HCT116 (cell line): ENCODE measurements around the gene EPHB4.

Experiments used
- EZH2phosphoT487 ChIP-seq: fragments of 200-600 bp; IDR thresholded peaks from 2 replicates; pipeline ENCODE4 v1.6.1; 2018; ENCODE audit warnings: antibody characterized with exemption, borderline replicate concordance
- FOSL1 ChIP-seq: IDR thresholded peaks from 2 replicates; pipeline ENCODE4 v1.6.1; 2012; ENCODE audit warnings: low read depth
- JUND ChIP-seq: IDR thresholded peaks from 2 replicates; pipeline ENCODE4 v1.6.1; 2012
- POLR2A ChIP-seq: IDR thresholded peaks from 2 replicates; pipeline ENCODE4 v1.7.0; 2011; ENCODE audit warnings: borderline replicate concordance; ENCODE audit not compliant: insufficient read depth, insufficient read length; ENCODE audit errors: extremely low read depth
- POLR2AphosphoS5 ChIP-seq: IDR thresholded peaks from 2 replicates; pipeline ENCODE4 v1.6.1; 2011; ENCODE audit warnings: mild to moderate bottlenecking, low read depth, low read length, moderate library complexity
- RAD21 ChIP-seq: IDR thresholded peaks from 2 replicates; pipeline ENCODE4 v1.6.1; 2012; ENCODE audit warnings: low read depth, mild to moderate bottlenecking
- SIN3A ChIP-seq: IDR thresholded peaks from 2 replicates; pipeline ENCODE4 v1.6.1; 2012; ENCODE audit warnings: low read depth
- SP1 ChIP-seq: IDR thresholded peaks from 2 replicates; pipeline ENCODE4 v1.6.1; 2012; ENCODE audit warnings: low read depth
- TCF7L2 ChIP-seq: IDR thresholded peaks from 2 replicates; pipeline ENCODE4 v1.7.0; 2011; ENCODE audit warnings: borderline replicate concordance, inconsistent platforms; ENCODE audit not compliant: insufficient read depth, insufficient read length; ENCODE audit errors: extremely low read depth
- YY1 ChIP-seq: IDR thresholded peaks from 2 replicates; pipeline ENCODE4 v1.6.1; 2011; ENCODE audit warnings: low read length, low read depth, moderate library complexity, mild to moderate bottlenecking; ENCODE audit not compliant: insufficient replicate concordance; ENCODE audit errors: extremely low read depth
- ZFX ChIP-seq: fragments of 450-650 bp; IDR thresholded peaks from 2 replicates; pipeline ENCODE4 v1.6.1; 2017
- TF ChIP-seq, protein P1 (sequence below), 3 experiments: fragments of 200-600 bp in 1 of 3; sonication (generic) in 1 of 3; IDR thresholded peaks in 2 of 3; conservative IDR thresholded peaks in 1 of 3; 2 replicates each; pipeline ENCODE4 v1.5.1; 2012 to 2017; ENCODE audit warnings: low read depth in 2 of 3, low read length in 2 of 3, antibody characterized with exemption in 1 of 3, borderline replicate concordance in 1 of 3, control low read depth in 1 of 3, mild to moderate bottlenecking in 1 of 3, mixed read lengths in 1 of 3, mixed run types in 1 of 3, moderate library complexity in 1 of 3; ENCODE audit not compliant: insufficient read depth in 1 of 3
- TF ChIP-seq, protein P2 (sequence below): IDR thresholded peaks from 2 replicates; pipeline ENCODE4 v1.6.1; 2012
- TF ChIP-seq, protein P3 (sequence below): IDR thresholded peaks from 2 replicates; pipeline ENCODE4 v1.6.1; 2012; ENCODE audit warnings: low read depth

- TF ChIP-seq, protein P1, sequence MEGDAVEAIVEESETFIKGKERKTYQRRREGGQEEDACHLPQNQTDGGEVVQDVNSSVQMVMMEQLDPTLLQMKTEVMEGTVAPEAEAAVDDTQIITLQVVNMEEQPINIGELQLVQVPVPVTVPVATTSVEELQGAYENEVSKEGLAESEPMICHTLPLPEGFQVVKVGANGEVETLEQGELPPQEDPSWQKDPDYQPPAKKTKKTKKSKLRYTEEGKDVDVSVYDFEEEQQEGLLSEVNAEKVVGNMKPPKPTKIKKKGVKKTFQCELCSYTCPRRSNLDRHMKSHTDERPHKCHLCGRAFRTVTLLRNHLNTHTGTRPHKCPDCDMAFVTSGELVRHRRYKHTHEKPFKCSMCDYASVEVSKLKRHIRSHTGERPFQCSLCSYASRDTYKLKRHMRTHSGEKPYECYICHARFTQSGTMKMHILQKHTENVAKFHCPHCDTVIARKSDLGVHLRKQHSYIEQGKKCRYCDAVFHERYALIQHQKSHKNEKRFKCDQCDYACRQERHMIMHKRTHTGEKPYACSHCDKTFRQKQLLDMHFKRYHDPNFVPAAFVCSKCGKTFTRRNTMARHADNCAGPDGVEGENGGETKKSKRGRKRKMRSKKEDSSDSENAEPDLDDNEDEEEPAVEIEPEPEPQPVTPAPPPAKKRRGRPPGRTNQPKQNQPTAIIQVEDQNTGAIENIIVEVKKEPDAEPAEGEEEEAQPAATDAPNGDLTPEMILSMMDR (IDR thresholded peaks at IDR 0.05 in 2 of 3, conservative IDR thresholded peaks at IDR 0.05 in 1 of 3; ENCODE audit: borderline replicate concordance in 1 of 3, insufficient read depth in 1 of 3, low read depth in 2 of 3, low read length in 2 of 3) = 0 out of 6 replicates have a peak, but pooled peaks of 1 of the 3 experiments have one; percentile 2
- no peak for TF ChIP-seq SP1
- peak; percentile 59 for TF ChIP-seq POLR2AphosphoS5
- peak; percentile 25 for TF ChIP-seq POLR2A
- TF ChIP-seq TCF7L2 = no peak
- TF ChIP-seq, protein P2, sequence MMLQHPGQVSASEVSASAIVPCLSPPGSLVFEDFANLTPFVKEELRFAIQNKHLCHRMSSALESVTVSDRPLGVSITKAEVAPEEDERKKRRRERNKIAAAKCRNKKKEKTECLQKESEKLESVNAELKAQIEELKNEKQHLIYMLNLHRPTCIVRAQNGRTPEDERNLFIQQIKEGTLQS = no peak
- no peak for TF ChIP-seq EZH2phosphoT487
- TF ChIP-seq RAD21 = no peak
- peak; percentile 57 for TF ChIP-seq YY1
- peak; percentile 66 for TF ChIP-seq ZFX
- TF ChIP-seq FOSL1 = no peak
- TF ChIP-seq JUND = no peak
- no peak for TF ChIP-seq SIN3A
- TF ChIP-seq, protein P3, sequence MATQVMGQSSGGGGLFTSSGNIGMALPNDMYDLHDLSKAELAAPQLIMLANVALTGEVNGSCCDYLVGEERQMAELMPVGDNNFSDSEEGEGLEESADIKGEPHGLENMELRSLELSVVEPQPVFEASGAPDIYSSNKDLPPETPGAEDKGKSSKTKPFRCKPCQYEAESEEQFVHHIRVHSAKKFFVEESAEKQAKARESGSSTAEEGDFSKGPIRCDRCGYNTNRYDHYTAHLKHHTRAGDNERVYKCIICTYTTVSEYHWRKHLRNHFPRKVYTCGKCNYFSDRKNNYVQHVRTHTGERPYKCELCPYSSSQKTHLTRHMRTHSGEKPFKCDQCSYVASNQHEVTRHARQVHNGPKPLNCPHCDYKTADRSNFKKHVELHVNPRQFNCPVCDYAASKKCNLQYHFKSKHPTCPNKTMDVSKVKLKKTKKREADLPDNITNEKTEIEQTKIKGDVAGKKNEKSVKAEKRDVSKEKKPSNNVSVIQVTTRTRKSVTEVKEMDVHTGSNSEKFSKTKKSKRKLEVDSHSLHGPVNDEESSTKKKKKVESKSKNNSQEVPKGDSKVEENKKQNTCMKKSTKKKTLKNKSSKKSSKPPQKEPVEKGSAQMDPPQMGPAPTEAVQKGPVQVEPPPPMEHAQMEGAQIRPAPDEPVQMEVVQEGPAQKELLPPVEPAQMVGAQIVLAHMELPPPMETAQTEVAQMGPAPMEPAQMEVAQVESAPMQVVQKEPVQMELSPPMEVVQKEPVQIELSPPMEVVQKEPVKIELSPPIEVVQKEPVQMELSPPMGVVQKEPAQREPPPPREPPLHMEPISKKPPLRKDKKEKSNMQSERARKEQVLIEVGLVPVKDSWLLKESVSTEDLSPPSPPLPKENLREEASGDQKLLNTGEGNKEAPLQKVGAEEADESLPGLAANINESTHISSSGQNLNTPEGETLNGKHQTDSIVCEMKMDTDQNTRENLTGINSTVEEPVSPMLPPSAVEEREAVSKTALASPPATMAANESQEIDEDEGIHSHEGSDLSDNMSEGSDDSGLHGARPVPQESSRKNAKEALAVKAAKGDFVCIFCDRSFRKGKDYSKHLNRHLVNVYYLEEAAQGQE = no peak
Measured at GRCh38 chr7:100865938-100866728, 38.8 kb upstream of the EPHB4 start.
